ENCODE results near the gene SETX.

GRCh38 chr9:132387133-132387532 is 32.3 kb upstream of the SETX start:
- TF ChIP-seq MAFF (IDR thresholded peaks at IDR 0.05; ENCODE audit: low read depth, low read length) = no peak
- TF ChIP-seq CTCF (CRISPR knock-in tag; IDR thresholded peaks at IDR 0.05) = no peak
- TF ChIP-seq, protein P1, sequence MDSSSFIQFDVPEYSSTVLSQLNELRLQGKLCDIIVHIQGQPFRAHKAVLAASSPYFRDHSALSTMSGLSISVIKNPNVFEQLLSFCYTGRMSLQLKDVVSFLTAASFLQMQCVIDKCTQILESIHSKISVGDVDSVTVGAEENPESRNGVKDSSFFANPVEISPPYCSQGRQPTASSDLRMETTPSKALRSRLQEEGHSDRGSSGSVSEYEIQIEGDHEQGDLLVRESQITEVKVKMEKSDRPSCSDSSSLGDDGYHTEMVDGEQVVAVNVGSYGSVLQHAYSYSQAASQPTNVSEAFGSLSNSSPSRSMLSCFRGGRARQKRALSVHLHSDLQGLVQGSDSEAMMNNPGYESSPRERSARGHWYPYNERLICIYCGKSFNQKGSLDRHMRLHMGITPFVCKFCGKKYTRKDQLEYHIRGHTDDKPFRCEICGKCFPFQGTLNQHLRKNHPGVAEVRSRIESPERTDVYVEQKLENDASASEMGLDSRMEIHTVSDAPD (CRISPR knock-in tag; IDR thresholded peaks at IDR 0.05) = no peak
- no peak for TF ChIP-seq RAD51 (IDR thresholded peaks at IDR 0.05; ENCODE audit: borderline replicate concordance)
- no peak for TF ChIP-seq ETS1 (CRISPR knock-in tag; IDR thresholded peaks at IDR 0.05)
- no peak for TF ChIP-seq RFX5 (IDR thresholded peaks at IDR 0.05; ENCODE audit: low read depth, low read length)
- TF ChIP-seq MYC (CRISPR knock-in tag; IDR thresholded peaks at IDR 0.05; ENCODE audit: borderline replicate concordance) = no peak
- TF ChIP-seq ARHGAP35 (CRISPR knock-in tag; IDR thresholded peaks at IDR 0.05; ENCODE audit: borderline replicate concordance) = no peak
- TF ChIP-seq GABPA (IDR thresholded peaks at IDR 0.05; ENCODE audit: low read depth, low read length) = no peak
- no peak for TF ChIP-seq GABPA (CRISPR knock-in tag; IDR thresholded peaks at IDR 0.05; ENCODE audit: low read depth)
- no peak for TF ChIP-seq SUZ12 (IDR thresholded peaks at IDR 0.05; ENCODE audit: low read depth, low read length)
- no peak for TF ChIP-seq ZNF550 (CRISPR knock-in tag; IDR thresholded peaks at IDR 0.05; ENCODE audit: borderline replicate concordance)
